ENCODE measurements around the gene POLR2E.

GRCh38 chr19:1041835-1042685, 53.1 kb downstream of the POLR2E start:
- TF ChIP-seq POLR2A (IDR thresholded peaks at IDR 0.05) (no peak), CTCF (IDR thresholded peaks at IDR 0.05 in 8 of 11, conservative IDR thresholded peaks at IDR 0.05 in 3 of 11) (no peak), POLR2AphosphoS5 (IDR thresholded peaks at IDR 0.05) (no peak)
